ENCODE results near the gene TBX5.

TBX5 gene

GRCh38 chr12:114347861-114348260, 58.1 kb downstream of the TBX5 start:
- DNase-seq (ENCODE audit: insufficient read length, low spot score) (no peak), FAIRE-seq (no peak)
- no peak for TF ChIP-seq CTCF (IDR thresholded peaks at IDR 0.05; ENCODE audit: insufficient read depth, missing control alignments)

GRCh38 chr12:114344831-114345230, 61.1 kb downstream of the TBX5 start:
- FAIRE-seq = no peak
- TF ChIP-seq CTCF (IDR thresholded peaks at IDR 0.05; ENCODE audit: insufficient read depth, missing control alignments) = no peak
- DNase-seq (ENCODE audit: insufficient read length, low spot score) = no peak

GRCh38 chr12:114344303-114344663, 61.7 kb downstream of the TBX5 start:
- no peak for FAIRE-seq
- TF ChIP-seq CTCF (IDR thresholded peaks at IDR 0.05; ENCODE audit: insufficient read depth, missing control alignments) = no peak
- no peak for DNase-seq (ENCODE audit: insufficient read length, low spot score)

- DNase-seq (ENCODE audit: insufficient read length, low spot score) (no peak), FAIRE-seq (no peak)
- no peak for TF ChIP-seq CTCF (IDR thresholded peaks at IDR 0.05; ENCODE audit: insufficient read depth, missing control alignments)
These were observed 62.2 kb downstream of the TBX5 start for GRCh38 chr12:114343585-114344302.

- DNase-seq (ENCODE audit: insufficient read length, low spot score) (no peak), FAIRE-seq (no peak)
- TF ChIP-seq CTCF (IDR thresholded peaks at IDR 0.05; ENCODE audit: insufficient read depth, missing control alignments) = no peak
These were observed 63.3 kb downstream of the TBX5 start for GRCh38 chr12:114342656-114343055.

- TF ChIP-seq CTCF (IDR thresholded peaks at IDR 0.05; ENCODE audit: insufficient read depth, missing control alignments) = no peak
- FAIRE-seq = no peak
- DNase-seq (ENCODE audit: insufficient read length, low spot score) = no peak
These were observed 64.3 kb downstream of the TBX5 start for GRCh38 chr12:114341635-114342034.

- no peak for DNase-seq (ENCODE audit: insufficient read length, low spot score)
- no peak for TF ChIP-seq CTCF (IDR thresholded peaks at IDR 0.05; ENCODE audit: insufficient read depth, missing control alignments)
- no peak for FAIRE-seq
These were observed 65.7 kb downstream of the TBX5 start for GRCh38 chr12:114340231-114340630.

Data from D721Med (cell line).